ENCODE measurements around the gene HDAC10.
"Not testable (repeated sequence)": the region's sequence is repeated elsewhere in the genome, so short reads cannot be mapped to it uniquely, and the experiment has no call there.

The HDAC10 gene

DNA sequence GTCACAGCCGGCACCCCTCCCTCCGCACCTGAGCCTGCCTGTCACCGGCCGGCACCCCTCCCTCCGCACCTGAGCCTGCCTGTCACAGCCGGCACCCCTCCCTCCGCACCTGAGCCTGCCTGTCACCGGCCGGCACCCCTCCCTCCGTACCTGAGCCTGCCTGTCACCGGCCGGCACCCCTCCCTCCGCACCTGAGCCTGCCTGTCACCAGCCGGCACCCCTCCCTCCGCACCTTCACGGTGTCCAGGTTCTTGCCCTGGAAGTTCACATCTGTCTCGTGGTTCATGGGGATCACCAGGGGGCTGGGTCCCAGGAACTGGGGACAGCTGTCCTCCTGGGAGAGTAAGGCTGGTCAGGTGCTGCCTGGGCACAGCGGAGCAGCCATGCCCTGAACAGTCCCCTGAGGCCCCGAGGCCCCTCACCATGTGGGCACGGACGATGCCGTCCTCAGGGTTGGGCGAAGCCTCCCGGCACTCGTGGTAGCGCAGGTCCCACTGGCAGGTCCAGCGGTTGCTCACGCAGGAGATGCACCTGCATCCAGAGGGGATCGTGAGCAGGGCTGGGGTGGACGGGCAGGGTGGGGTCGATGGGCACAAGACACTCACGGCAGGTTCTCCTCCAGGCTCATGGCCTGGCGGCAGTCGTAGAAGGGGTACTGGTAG is 34.6 kb upstream of the HDAC10 start:
- no peak for DNase-seq

DNA sequence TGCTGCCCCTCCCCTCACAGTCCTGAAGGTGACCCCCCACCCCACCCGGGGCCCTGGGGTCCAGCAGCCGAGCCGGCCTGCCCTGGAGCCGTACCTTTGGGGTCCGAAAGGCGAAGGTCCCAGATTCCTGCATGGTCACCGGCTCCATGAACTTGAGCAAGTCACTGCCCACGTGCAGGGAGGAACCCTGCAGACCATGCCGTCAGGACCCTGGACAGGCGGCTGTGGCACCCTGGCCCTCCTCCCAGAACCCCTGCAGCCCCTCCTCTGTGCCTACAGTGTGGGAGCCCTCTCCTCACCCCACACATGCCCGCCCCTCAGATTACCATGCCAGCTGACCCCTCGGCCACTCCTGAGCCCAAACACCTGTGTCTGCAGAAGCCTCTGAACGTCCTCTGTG is 33.4 kb upstream of the HDAC10 start:
- DNase-seq, result no peak

GRCh38 chr22:50283821-50284220 is 32.8 kb upstream of the HDAC10 start:
- no peak for DNase-seq

- DNase-seq, result no peak
Measured at GRCh38 chr22:50282361-50283155, 31.5 kb upstream of the HDAC10 start.

GRCh38 chr22:50281957-50282356 is 30.9 kb upstream of the HDAC10 start:
- DNase-seq, result no peak

- DNase-seq, result no peak
Measured at GRCh38 chr22:50281384-50281760, 30.3 kb upstream of the HDAC10 start.

DNA sequence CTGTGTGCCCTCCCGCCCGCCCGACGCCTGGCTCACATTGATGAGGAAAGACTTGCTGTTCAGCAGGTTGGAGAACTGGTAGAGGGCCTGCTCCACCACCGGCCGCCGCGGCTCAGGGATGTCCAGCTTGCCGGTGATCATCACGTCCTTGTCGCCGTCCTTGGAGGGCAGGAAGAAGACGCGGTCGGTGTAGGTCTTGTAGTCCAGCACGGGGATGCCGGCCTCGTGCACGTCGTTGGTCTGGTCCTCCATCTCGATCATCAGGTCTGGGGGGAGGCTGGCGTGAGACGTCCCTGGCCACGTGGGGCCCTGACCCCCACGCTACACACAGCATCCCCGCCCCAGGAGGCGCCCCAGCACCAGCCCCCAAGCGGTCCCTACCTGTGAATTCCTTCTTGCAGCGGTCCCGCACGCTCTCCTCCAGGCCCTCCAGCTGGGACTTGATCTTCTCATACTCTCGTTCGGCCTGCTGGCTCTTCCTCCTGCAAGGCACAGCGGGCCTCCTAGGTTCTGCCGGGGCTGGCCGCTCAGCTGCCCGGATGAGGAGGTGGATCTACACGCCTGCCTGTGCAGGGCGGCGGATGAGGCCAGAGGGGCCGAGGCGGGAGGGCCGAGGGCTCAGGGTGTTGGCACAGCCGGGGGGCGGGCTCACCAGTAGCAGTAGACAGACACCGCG is 29.8 kb upstream of the HDAC10 start:
- no peak for DNase-seq

- DNase-seq, result no peak
Measured at GRCh38 chr22:50280022-50280707, 29.1 kb upstream of the HDAC10 start.

- no peak for DNase-seq
Measured at GRCh38 chr22:50278956-50279619, 28.0 kb upstream of the HDAC10 start.

GRCh38 chr22:50278461-50278860 is 27.4 kb upstream of the HDAC10 start:
- DNase-seq, result no peak

GRCh38 chr22:50277761-50278160 is 26.7 kb upstream of the HDAC10 start:
- DNase-seq, result no peak

GRCh38 chr22:50276143-50276542 is 25.1 kb upstream of the HDAC10 start:
- no peak for DNase-seq

DNA sequence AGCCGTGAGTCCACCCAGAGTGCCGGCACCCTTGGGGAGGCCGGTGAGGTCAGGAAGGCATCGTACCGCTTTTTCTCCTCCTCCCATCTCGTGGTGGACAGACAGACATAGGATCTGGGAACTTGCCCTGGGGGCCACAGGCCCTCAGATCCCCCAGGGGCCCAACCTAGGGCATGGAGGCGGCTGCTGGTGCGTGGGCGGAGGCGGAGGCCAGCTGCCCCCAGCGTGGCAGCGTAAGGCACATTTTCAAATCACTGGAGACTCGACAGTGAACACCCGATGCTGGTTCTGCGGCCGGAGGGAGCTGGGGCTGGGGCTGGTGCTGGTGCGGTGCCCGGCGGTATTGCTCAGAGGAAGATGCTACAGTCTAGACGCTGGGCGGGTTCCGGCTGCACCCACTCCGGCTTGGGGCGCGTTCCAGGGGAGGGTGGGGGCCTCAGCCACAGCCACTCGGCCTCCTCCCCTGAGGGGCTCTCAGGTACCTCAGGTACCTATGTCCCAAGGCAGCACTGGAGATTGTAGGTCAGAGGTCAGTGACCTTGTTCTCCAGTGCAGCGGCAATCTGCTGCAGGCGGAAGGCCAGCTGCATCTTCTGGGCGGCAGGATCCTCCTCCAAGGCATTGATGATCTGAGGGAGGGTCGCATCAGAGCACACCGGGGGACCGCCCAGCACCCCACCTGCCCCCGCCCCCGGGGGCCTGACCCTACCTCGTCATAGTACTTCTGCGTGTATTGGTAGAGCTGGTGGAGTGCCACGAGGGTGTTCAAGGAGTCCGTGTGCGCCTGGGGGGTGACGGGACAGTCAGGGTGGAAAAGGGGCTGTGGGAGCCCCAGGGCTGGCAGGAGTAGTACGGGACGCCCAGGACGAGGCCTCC is 24.4 kb upstream of the HDAC10 start:
- no peak for DNase-seq

GRCh38 chr22:50274771-50275170 is 23.7 kb upstream of the HDAC10 start:
- no peak for DNase-seq

DNA sequence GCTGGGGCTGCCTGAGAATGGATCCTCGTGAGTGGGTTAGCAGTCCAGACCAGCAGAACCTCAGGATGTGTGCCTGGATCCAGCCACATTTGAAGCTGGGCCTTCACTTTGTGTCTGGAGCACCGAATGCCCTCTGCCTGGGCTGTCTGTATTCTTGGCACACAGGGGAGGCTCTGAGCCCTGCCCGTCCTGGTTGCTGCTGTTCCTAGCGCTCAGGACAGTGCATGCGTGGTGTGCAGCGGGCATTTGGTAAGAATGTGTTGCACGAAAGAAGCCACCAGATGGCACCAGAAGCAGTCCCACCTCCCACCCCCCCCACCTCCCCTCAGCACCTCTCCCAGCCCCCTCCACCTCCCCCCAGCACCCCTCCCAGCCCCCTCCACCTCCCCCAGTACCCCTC is 23.2 kb upstream of the HDAC10 start:
- DNase-seq, result no peak

DNA sequence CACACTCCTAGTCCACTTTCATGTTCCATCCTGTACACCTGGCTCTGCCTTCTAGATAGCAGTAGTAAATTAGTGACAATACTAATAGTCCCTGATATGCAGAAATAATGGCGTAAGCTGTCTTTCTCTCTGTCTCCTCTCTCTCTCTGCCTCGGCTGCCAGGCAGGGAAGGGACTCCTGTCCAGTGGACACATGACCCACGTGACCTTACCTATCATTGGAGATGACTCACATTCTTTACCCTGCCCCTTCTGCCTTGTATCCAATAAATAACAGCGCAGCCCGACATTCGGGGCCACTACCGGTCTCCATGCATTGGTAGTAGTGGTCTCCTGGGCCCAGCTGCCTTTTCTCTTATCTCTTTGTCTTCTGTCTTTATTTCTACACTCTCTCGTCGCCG is 22.7 kb upstream of the HDAC10 start:
- not testable (repeated sequence) for DNase-seq

- not testable (repeated sequence) for DNase-seq
Measured at GRCh38 chr22:50273352-50273751, 22.3 kb upstream of the HDAC10 start.

DNA sequence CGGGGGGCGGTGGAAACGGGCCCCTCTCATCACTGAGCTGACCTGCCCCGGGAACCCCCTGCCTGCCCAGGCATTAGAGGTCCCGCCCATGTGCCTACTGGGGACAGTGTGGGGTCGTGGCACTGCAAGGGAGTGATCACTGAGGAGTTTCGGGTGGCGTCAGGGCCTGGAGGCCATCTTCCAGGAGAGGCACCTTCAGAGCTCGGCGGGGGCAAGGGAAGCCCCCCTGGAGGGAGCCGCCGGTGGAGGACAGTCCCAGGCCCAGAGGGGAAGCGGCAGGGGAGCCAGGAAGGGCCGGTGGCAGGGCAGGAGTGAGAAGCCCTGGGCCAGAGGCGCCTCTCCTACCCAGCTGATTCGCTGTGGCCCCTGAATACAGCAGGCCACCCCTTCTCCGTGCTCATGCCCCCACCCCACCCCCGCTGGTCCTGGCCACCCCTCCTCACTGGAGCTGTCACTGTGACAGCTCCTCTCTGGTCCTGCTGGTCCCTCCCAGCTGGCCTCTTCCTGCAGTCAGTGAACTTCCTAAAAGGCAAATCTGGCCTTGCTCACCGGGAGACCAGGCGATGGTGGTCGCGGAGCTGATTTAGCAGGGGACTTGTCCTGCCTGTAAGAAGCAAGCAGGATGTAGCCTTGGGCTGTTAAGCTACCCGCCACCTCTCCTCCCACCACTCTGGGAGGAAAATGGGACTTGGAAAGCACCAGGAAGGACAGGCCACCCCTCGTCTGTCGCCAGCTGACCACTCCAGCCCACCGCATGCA is 21.2 kb upstream of the HDAC10 start:
- DNase-seq, result no peak

GRCh38 chr22:50271519-50271970 is 20.5 kb upstream of the HDAC10 start:
- no peak for DNase-seq

DNA sequence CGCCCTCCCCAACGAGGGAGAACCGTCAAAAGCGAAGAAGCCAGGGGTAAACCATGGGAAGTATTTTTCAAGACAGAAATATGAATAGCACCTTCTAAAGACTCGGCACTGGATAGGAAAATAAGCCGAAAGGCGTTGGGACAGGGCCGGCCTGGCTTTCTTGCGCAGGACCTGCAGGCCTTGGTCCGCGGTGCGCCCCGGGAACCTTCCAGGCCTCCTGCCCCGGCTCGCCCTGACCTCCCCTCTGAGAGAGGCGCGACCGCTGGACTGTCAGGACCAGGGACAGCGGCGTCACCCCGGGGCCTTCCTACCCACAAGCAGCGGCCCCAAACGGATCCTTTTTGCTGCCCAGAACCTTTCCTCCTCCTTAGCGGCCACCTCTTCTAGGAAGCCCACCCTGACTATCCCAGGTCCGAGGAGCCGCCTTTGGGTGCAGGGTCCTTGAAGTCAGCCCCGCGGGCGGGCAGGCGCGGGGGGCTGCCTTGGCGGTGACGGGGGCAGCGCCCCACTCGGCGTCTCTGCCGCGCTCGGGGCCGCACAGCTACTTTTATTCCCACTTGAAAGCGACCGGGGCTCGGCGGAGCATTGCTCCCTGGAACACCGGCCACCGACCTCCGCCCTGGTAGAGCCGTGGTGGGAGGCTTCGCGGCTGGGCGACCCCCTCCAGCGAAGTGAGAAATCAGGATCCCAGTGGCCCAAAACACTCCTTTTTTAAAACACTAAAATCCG is 19.8 kb upstream of the HDAC10 start:
- no peak for DNase-seq

All from NCI-H1092 (cell line).